HepG2 (cell line): ENCODE data around the gene OSR1. TPM values are rescaled to one million over a fixed set of nuclear protein-coding genes. Genes with fewer than 3 reads are reported as not detected.

ENCODE experiments used
- ETV5 ChIP-seq: IDR thresholded peaks from 2 replicates; pipeline ENCODE4 v1.6.1; 2018; ENCODE audit warnings: missing biosample characterization, missing genetic modification reagents, inconsistent platforms, borderline replicate concordance
- HMGA1 ChIP-seq: sonication (generic); formaldehyde crosslinking; conservative IDR thresholded peaks from 2 replicates; pipeline ENCODE4 v1.4.0; 2020; ENCODE audit warnings: missing genetic modification reagents
- IKZF1 ChIP-seq: fragments of 450-650 bp; IDR thresholded peaks from 2 replicates; pipeline ENCODE4 v1.7.1; 2016
- REPIN1 ChIP-seq: sonication (generic); formaldehyde crosslinking; IDR thresholded peaks from 2 replicates; pipeline ENCODE4 v1.8.0; 2022; ENCODE audit warnings: missing genetic modification reagents, low read depth, mild to moderate bottlenecking, borderline replicate concordance
- SMYD3 ChIP-seq: sonication (generic); formaldehyde crosslinking; IDR thresholded peaks from 2 replicates; pipeline ENCODE4 v1.8.1; 2023; ENCODE audit warnings: mild to moderate bottlenecking, missing genetic modification reagents
- TARDBP ChIP-seq: sonication (generic); formaldehyde crosslinking; IDR thresholded peaks from 2 replicates; pipeline ENCODE4 v1.8.0; 2022; ENCODE audit warnings: mild to moderate bottlenecking, missing genetic modification reagents
- WIZ ChIP-seq: sonication (generic); formaldehyde crosslinking; IDR thresholded peaks from 2 replicates; pipeline ENCODE4 v1.5.1; 2020; ENCODE audit warnings: mild to moderate bottlenecking, missing genetic modification reagents
- ZBTB20 ChIP-seq: sonication (generic); formaldehyde crosslinking; IDR thresholded peaks from 2 replicates; pipeline ENCODE4 v1.8.1; 2023; ENCODE audit warnings: missing genetic modification reagents, low read depth, mild to moderate bottlenecking, borderline replicate concordance
- ZNF136 ChIP-seq: sonication (generic); formaldehyde crosslinking; IDR thresholded peaks from 2 replicates; pipeline ENCODE4 v1.8.1; 2022; ENCODE audit warnings: low read depth, mild to moderate bottlenecking, moderate library complexity, missing genetic modification reagents
- ZNF20 ChIP-seq: sonication (generic); formaldehyde crosslinking; IDR thresholded peaks from 2 replicates; pipeline ENCODE4 v1.4.0; 2020; ENCODE audit warnings: mild to moderate bottlenecking, moderate library complexity, missing genetic modification reagents
- ZNF232 ChIP-seq: sonication (generic); formaldehyde crosslinking; IDR thresholded peaks from 2 replicates; pipeline ENCODE4 v1.4.0; 2020; ENCODE audit warnings: missing genetic modification reagents, borderline replicate concordance
- ZNF264 ChIP-seq: sonication (generic); formaldehyde crosslinking; IDR thresholded peaks from 2 replicates; pipeline ENCODE4 v1.4.0; 2020; ENCODE audit warnings: missing genetic modification reagents
- ZNF34 ChIP-seq: sonication (generic); formaldehyde crosslinking; IDR thresholded peaks from 2 replicates; pipeline ENCODE4 v1.4.0; 2020; ENCODE audit warnings: mild to moderate bottlenecking, missing genetic modification reagents, borderline replicate concordance
- ZNF510 ChIP-seq: sonication (generic); formaldehyde crosslinking; IDR thresholded peaks from 2 replicates; pipeline ENCODE4 v1.4.0; 2020; ENCODE audit warnings: low read depth, mild to moderate bottlenecking, missing genetic modification reagents
- ZNF672 ChIP-seq: sonication (generic); formaldehyde crosslinking; IDR thresholded peaks from 2 replicates; pipeline ENCODE4 v1.8.1; 2022; ENCODE audit warnings: missing genetic modification reagents
- polyA plus RNA-seq, 8 experiments: library from polyadenylated mRNA; depleted of rRNA in 3 of 8; stranded (reverse) in 7 of 8; unstranded in 1 of 8; fragments of >200 nt; fragmentation: Illumina TruSeq in 4 of 8; extraction: Trizol in 4 of 8; gene quantifications; 2 replicates each; pipeline versions ENCODE4 v1.2.1 to v1.2.3, GENCODE V29; 2011 to 2016; ENCODE audit warnings: low read depth in 4 of 8, missing spikeins in 1 of 8, mixed read lengths in 1 of 8; ENCODE audit not compliant: insufficient read depth in 1 of 8
- total RNA-seq, 5 experiments: library from RNA; depleted of rRNA; stranded (reverse); fragments of >200 nt; fragmentation: Illumina TruSeq; extraction: Trizol; gene quantifications; 2 replicates each; pipeline ENCODE4 v1.2.3, GENCODE V29; 2016; ENCODE audit warnings: low read depth in 1 of 5
- TF ChIP-seq, protein P1 (sequence below): IDR thresholded peaks from 2 replicates; pipeline ENCODE4 v1.6.1; 2016; ENCODE audit warnings: low read depth
- TF ChIP-seq, protein P2 (sequence below): sonication (generic); formaldehyde crosslinking; IDR thresholded peaks from 2 replicates; pipeline ENCODE4 v1.5.1; 2020; ENCODE audit warnings: missing genetic modification reagents, mild to moderate bottlenecking, borderline replicate concordance
- TF ChIP-seq, protein P3 (sequence below): sonication (generic); formaldehyde crosslinking; IDR thresholded peaks from 2 replicates; pipeline ENCODE4 v1.8.0; 2022; ENCODE audit warnings: missing genetic modification reagents, mild to moderate bottlenecking, inconsistent platforms, borderline replicate concordance
- TF ChIP-seq, protein P4 (sequence below): sonication (generic); formaldehyde crosslinking; IDR thresholded peaks from 2 replicates; pipeline ENCODE4 v1.5.1; 2020; ENCODE audit warnings: mild to moderate bottlenecking, missing genetic modification reagents, borderline replicate concordance

The OSR1 gene
- total and polyA plus RNA-seq, 2 of the 13 experiments (the other 11 are each of a cell fraction or from before 2014, with no cell fraction given) = 0.63 to 1.1 TPM

DNA sequence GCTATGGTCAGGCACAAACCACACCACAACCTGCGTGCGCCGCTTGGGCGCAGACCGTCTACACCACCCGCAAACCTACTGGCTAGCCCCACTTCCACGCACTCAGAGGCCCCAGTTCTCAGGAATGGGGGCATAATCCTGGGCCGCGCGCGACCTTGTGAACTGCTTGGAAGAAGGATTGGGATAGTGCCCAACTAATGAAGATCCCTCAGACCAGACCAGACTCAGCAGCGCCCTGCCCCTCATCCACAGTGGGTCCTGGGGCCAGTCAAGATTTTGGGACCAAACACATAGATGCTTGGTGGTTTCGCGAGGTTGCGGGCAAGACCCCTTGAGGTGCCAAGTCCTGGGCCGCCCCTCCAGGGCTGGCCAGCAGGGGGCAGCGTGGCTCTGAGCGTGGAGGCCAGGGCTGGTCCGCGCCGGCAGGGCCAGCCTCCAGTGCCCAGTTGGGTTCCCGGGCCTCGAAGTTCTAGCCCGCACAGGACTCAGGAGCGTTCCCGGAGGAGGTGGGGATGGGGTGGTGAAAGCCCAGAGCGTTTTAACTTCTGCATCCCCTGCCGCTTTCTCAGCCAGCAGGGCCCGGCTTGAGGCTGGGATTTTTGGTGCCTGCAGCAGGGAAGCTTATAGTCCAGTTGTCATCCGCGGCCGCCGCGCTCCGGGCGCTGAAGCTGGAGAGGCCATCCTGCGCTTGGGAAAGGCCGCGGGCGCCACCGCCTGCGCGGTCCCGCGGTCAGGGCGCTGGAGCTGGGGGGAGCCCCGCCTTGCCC, 8.3 kb downstream of the OSR1 start (continued):
- TF ChIP-seq, protein P1, sequence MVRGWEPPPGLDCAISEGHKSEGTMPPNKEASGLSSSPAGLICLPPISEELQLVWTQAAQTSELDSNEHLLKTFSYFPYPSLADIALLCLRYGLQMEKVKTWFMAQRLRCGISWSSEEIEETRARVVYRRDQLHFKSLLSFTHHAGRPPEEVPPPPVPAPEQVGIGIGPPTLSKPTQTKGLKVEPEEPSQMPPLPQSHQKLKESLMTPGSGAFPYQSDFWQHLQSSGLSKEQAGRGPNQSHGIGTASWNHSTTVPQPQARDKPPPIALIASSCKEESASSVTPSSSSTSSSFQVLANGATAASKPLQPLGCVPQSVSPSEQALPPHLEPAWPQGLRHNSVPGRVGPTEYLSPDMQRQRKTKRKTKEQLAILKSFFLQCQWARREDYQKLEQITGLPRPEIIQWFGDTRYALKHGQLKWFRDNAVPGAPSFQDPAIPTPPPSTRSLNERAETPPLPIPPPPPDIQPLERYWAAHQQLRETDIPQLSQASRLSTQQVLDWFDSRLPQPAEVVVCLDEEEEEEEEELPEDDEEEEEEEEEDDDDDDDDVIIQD (CRISPR knock-in tag) = no peak
- TF ChIP-seq ZBTB20 (CRISPR knock-in tag) = no peak
- no peak for TF ChIP-seq ZNF34 (CRISPR knock-in tag)
- TF ChIP-seq WIZ (CRISPR knock-in tag) = no peak
- TF ChIP-seq ZNF232 (CRISPR knock-in tag) = no peak
- TF ChIP-seq, protein P2, sequence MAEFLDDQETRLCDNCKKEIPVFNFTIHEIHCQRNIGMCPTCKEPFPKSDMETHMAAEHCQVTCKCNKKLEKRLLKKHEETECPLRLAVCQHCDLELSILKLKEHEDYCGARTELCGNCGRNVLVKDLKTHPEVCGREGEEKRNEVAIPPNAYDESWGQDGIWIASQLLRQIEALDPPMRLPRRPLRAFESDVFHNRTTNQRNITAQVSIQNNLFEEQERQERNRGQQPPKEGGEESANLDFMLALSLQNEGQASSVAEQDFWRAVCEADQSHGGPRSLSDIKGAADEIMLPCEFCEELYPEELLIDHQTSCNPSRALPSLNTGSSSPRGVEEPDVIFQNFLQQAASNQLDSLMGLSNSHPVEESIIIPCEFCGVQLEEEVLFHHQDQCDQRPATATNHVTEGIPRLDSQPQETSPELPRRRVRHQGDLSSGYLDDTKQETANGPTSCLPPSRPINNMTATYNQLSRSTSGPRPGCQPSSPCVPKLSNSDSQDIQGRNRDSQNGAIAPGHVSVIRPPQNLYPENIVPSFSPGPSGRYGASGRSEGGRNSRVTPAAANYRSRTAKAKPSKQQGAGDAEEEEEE (CRISPR knock-in tag) = no peak
- TF ChIP-seq ZNF510 (CRISPR knock-in tag) = no peak
- no peak for TF ChIP-seq ZNF20 (CRISPR knock-in tag)
- no peak for TF ChIP-seq ETV5 (CRISPR knock-in tag)
- no peak for TF ChIP-seq SMYD3 (CRISPR knock-in tag)
- TF ChIP-seq REPIN1 = peak; percentile 72; the same call in 1 of the 2 replicates
- peak; percentile 46; the same call in 1 of the 2 replicates for TF ChIP-seq TARDBP (CRISPR knock-in tag)
- TF ChIP-seq ZNF672 (CRISPR knock-in tag) = no peak
- TF ChIP-seq IKZF1 = no peak
- TF ChIP-seq, protein P3, sequence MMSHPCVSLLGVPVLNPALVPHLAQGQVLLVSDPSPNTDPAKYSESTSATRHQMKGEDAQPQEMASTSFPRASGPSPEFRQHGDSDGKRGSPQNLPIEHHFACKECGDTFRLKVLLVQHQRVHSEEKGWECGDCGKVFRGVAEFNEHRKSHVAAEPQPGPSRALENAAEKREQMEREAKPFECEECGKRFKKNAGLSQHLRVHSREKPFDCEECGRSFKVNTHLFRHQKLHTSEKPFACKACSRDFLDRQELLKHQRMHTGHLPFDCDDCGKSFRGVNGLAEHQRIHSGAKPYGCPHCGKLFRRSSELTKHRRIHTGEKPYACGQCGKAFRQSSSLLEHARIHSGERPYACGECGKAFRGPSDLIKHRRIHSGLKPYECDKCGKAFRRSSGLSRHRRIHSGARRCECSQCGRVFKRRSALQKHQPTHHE (CRISPR knock-in tag) = no peak
- TF ChIP-seq ZNF136 (CRISPR knock-in tag) = no peak
- no peak for TF ChIP-seq HMGA1
- TF ChIP-seq, protein P4, sequence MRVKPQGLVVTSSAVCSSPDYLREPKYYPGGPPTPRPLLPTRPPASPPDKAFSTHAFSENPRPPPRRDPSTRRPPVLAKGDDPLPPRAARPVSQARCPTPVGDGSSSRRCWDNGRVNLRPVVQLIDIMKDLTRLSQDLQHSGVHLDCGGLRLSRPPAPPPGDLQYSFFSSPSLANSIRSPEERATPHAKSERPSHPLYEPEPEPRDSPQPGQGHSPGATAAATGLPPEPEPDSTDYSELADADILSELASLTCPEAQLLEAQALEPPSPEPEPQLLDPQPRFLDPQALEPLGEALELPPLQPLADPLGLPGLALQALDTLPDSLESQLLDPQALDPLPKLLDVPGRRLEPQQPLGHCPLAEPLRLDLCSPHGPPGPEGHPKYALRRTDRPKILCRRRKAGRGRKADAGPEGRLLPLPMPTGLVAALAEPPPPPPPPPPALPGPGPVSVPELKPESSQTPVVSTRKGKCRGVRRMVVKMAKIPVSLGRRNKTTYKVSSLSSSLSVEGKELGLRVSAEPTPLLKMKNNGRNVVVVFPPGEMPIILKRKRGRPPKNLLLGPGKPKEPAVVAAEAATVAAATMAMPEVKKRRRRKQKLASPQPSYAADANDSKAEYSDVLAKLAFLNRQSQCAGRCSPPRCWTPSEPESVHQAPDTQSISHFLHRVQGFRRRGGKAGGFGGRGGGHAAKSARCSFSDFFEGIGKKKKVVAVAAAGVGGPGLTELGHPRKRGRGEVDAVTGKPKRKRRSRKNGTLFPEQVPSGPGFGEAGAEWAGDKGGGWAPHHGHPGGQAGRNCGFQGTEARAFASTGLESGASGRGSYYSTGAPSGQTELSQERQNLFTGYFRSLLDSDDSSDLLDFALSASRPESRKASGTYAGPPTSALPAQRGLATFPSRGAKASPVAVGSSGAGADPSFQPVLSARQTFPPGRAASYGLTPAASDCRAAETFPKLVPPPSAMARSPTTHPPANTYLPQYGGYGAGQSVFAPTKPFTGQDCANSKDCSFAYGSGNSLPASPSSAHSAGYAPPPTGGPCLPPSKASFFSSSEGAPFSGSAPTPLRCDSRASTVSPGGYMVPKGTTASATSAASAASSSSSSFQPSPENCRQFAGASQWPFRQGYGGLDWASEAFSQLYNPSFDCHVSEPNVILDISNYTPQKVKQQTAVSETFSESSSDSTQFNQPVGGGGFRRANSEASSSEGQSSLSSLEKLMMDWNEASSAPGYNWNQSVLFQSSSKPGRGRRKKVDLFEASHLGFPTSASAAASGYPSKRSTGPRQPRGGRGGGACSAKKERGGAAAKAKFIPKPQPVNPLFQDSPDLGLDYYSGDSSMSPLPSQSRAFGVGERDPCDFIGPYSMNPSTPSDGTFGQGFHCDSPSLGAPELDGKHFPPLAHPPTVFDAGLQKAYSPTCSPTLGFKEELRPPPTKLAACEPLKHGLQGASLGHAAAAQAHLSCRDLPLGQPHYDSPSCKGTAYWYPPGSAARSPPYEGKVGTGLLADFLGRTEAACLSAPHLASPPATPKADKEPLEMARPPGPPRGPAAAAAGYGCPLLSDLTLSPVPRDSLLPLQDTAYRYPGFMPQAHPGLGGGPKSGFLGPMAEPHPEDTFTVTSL (CRISPR knock-in tag) = no peak
- TF ChIP-seq ZNF264 (CRISPR knock-in tag) = no peak
